Muscle of arm (tissue), 12 donors: ENCODE measurements around the gene ADAMTS6. TPM values are rescaled to one million over a fixed set of nuclear protein-coding genes. Genes with fewer than 3 reads are reported as not detected.
A peak's percentile ranks its signal among the peaks of the same experiment; 100 is the strongest.

Source experiments
- DNase-seq: peaks from one replicate; pipeline ENCODE4 v3.0.0-alpha.2; 2013
- polyA plus RNA-seq, 12 donors: library from polyadenylated mRNA; unstranded; fragments of 120-200 nt; gene quantifications; one replicate each; pipeline ENCODE4 v1.2.1, GENCODE V29; 2013; ENCODE audit not compliant: insufficient read length in 12 of 12

ADAMTS6 gene
- polyA plus RNA-seq, 12 donors: 0.93 to 2.6 (median 1.6) TPM; not detected in 1

DNA sequence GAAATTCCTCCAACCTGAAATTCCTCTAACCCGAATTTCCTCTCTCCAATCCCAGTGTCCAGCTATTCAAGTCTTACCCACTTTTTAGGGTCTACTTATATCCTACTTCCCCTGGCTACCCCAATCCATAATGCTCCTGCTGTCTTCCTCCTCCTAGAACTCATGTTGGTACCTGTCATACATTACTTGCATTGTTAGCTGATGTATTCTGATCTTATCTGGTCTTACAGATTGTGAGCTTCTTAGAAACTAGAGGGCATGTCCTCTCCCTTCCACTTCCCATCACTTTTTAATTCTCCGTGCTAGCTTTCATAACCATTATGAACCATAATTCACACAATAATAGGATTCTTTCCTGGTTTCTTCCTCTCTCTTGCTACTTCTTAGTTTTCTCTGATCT, 376.9 kb downstream of the ADAMTS6 start:
- no peak for DNase-seq

DNA sequence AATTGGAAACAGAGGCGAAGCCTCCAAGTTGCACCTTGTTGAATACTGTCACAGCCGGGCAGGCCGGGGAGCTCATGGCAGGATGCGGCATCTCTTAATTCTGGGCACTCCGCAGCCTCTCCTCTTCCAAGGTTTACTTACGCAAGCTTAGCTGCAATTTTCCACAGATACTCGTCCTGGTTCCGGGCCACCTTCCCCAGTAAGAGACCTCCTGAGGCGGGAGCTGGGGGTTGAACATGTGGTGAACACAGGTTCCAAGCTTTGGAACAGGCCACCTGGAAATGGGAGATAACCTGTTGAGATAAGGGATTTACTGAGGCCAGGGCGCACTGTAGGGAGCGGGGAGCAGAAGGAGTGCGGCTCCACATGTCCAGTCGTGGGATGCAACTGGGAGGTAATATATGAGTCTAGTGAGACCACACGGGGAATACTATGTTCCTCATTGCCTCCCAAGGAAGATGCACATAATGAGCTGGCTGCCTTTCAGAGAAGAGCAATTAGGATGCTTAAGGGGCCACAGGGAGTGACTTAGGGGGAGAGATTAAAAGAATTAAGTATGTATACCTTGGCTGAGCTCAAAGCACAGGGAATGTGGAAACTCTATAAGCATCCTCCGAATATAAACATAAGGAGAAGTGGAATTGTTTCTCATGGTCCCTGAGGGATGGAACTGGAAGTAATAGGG, 377.8 kb downstream of the ADAMTS6 start:
- DNase-seq: peak; percentile 45

DNA sequence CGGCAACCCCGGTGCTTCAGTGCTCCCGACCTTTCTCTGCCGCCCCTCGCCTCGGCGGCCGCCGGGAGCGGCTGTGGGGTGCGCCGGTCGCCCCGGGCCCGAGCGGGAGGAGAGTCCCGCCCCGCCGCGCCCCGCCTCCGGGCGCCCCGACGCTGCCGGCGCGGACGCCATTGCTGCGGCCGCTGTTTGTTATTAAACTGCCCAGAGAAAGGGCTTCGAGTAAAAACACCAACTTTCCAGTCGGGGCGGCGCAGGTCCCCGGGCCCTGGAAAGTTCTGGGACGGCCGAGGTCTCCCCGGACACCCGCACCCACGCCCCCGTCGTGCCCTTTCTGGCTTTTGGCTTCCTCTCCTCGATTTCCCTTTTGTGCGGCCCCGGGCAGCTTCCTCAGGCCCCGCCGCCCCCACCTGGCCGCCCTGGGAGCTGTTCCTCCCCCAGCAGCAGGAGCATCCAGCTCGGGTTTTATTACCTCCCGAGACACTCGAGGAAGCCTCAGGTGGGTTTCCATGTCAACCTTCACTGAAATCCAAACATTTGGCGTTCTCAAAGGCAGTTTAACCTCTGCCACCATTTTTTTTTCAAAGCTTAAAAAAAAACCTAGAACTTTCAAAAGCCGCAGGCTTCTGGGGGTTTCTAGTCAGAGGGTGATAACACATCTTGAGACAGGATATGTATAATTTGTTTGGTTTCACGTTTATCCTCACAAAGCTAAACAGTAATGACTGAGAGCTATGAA, 378.6 kb downstream of the ADAMTS6 start:
- peak; percentile 62 for DNase-seq

DNA sequence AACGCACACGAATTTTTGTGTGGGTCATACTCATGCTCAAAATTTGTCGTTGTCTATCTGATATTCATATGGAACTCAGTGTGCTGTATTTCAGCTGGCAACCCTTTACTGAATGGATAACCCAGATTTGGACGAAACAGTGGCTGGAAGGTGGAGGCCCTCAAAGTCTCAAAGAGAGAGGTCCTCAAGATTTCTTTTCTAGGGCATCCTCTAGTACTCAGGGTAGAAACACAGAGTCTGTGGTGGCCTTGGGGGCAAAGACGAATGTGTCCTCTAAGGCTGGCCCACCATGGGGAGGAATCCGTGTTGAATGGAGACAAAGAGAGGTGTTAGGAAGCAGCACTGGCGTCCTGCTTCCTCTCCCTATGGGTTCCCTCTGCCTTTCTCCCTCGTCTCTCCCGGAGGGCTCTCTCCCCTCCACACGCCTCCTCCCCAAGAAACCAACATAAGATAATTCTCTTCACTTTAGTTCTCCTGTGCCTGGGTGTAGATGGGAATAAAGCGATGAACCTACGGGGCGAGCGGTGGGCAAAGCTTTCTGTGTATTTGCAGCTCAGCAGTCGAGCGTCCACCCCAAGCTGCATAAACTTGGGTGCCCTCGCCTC, 379.2 kb downstream of the ADAMTS6 start:
- DNase-seq: peak; percentile 14

DNA sequence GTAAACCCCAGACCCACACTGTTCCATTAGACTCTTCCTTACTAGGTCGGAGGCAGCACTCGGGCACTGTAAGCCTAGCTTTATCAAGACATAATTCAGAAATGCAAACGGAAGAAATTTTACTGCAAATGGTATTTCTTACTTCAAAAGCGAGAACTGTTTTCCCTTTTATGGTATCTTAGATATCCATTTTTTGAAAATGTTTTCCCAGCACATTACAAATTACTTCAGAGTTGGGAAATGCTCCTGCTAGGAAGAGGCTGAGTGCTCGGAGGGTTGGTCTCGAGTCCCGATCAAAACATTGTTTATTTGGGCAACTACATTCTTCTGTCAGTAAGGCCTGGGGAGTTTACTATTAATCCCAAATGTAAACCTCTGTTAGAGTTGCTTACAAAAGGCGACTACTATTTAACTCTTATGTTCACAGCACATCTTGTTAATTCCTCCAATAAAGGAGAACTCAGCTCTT, 380.1 kb downstream of the ADAMTS6 start:
- no peak for DNase-seq

DNA sequence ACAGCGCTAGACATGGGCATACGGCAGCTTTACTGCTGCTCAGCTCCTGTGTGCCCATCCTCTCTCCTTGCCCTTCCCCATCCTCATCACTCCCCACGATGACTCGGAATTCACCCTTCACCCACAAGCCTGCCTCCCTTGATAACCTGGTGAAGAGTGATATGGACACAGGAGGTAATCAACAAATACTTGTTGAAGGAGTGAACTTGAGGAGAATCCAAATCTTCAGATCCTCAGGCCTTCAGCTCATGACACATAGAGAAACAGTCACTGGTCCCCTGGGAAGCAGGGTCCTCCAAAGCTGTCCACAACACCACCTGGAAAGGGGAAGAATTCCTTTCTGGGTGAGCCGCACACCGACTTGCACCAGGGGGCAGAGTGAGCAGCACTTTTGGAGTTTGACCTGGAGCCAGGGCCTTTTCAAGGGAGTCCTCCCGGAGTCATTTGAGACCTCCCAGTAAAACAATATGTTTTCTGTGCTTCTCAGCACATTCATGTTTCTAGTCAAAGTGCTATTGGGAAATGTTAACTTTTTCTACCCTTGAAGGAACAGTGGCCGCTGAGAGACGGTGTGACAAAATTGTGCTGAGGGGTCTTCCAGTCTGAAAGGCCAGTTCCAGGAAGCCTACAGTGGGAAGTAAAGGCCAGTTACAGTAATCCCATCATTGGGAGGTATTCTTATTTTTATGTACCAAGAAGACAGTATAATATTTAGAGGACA, 380.6 kb downstream of the ADAMTS6 start:
- peak; percentile 74 for DNase-seq

Other genes starting within 250 kb of the ADAMTS6 start
- gene CENPK, start 81.2 kb upstream of the ADAMTS6 start, polyA plus RNA-seq: 10 to 100 TPM in 10 of 12 donors, 1 to 10 TPM in 1, not detected in 1; 5.6 to 33.2 (median 17.1) TPM
- gene PPWD1, start 81.4 kb upstream of the ADAMTS6 start, polyA plus RNA-seq: 10 to 100 TPM in 11 of 12 donors, not detected in 1; 28.8 to 83.8 (median 50.6) TPM
- 10 to 100 TPM in 11 of 12 donors, not detected in 1; 12.3 to 23.2 (median 21.1) TPM for gene TRIM23, start 142.4 kb upstream of the ADAMTS6 start, polyA plus RNA-seq
- 1 to 10 TPM in 10 of 12 donors, not detected in 2; 2.2 to 4.0 (median 3.3) TPM for gene SHLD3, start 143.1 kb upstream of the ADAMTS6 start, polyA plus RNA-seq
- gene TRAPPC13, start 143.1 kb upstream of the ADAMTS6 start, polyA plus RNA-seq: 10 to 100 TPM in 11 of 12 donors, not detected in 1; 17.6 to 29.7 (median 22.1) TPM
- gene SGTB, start 240.2 kb upstream of the ADAMTS6 start, polyA plus RNA-seq: 10 to 100 TPM in 7 of 12 donors, 1 to 10 TPM in 4, not detected in 1; 7.7 to 13.1 (median 11.0) TPM
- gene NLN, start 240.3 kb upstream of the ADAMTS6 start, polyA plus RNA-seq: 10 to 100 TPM in 10 of 12 donors, 1 to 10 TPM in 1, not detected in 1; 5.7 to 24.7 (median 20.7) TPM